GM21717 (cell line): Measurements from ENCODE around the gene PPIL6.

ENCODE experiments used
- ATAC-seq: cut with Tn5 transposase; IDR thresholded peaks from one replicate; pipeline ENCODE4 v1.9.1; 2021; ENCODE audit warnings: mild to moderate bottlenecking, moderate library complexity; ENCODE audit not compliant: unreplicated experiment

Gene PPIL6

DNA sequence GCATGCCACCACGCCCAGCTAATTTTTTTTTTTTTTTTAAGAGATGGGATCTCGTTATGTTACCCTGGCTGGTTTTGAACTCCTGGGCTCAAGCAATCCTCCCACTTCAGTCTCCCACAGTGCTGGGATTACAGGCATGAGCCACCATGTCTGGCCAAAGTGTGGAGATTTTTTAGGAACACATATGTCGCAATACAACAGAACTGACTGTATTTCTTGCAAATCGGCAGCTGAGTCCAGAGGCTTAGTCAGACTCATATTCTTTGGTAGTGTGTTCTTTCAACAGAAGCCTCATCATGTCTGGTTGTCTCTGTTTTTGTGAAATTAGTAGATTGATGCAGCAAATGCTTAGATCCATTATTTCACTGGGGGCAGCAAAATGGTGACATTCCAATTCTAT lies 34.2 kb downstream of the PPIL6 start:
- ATAC-seq = no peak

DNA sequence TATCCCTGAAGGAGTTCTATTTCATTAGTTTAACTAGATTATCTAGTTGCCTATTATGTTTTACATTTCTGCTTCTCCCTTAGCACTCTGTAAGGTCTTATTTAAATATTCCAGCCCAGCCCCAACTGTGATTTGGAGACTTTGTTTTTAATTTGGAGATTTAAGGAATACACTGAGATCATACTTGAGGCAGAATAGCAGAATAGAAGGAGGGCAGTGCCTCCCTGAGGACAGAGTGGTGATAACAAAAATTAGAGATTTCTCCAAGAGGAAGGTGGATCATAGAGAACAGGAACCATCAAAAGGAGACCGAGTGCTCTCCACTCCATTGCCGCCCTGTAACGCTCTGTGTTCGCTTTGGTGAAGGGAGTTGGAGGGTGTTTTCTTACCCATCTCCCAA lies 43.4 kb downstream of the PPIL6 start:
- no peak for ATAC-seq

DNA sequence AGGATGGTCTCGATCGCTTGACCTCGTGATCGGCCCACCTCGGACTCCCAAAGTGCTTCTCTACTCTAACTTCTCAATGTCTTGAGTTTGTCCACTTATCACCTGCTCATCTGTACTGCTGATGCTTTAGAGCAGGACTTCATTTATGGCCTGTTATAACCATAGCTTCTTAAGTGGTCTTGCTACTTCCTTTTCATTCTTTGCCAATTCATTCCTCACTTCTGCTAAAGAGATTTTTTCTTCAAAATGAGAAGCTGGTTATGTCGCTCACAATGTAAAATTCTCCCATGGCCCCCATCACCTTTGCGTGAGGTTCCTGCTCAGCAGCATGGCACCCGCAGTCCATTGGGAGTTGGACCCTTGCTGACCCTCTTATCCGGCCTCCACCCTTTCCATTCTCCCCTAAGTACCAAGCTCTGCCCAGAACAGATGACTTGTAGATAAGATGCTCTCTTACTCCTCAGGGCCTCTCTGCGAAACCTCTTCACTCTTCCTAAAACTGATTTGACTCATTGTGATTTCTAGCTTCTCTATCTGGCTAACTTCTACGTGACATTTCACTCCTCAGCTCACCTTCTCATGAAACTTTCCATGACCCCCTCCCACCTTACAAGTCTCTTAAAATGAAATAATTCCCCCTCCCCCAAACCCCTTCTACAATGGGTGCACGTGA lies 44.2 kb downstream of the PPIL6 start:
- no peak for ATAC-seq

DNA sequence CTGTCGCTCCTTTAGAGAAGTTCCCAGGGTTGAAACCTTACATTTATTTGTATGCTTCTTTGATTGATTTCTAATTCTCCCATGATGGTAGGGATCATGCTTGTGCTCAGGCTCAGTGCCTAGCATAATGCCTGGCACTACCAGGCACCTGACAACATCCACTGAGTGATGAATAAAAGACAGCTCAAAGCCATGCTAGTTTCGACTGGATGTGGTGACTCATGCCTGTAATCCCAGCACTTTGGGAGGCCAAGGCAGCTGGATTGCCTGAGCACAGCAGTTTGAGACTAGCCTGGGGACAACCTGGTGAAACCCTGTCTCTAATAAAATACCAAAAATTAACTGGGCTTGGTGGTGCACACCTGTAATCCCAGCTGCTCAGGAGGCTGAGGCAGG lies 46.5 kb downstream of the PPIL6 start:
- no peak for ATAC-seq

DNA sequence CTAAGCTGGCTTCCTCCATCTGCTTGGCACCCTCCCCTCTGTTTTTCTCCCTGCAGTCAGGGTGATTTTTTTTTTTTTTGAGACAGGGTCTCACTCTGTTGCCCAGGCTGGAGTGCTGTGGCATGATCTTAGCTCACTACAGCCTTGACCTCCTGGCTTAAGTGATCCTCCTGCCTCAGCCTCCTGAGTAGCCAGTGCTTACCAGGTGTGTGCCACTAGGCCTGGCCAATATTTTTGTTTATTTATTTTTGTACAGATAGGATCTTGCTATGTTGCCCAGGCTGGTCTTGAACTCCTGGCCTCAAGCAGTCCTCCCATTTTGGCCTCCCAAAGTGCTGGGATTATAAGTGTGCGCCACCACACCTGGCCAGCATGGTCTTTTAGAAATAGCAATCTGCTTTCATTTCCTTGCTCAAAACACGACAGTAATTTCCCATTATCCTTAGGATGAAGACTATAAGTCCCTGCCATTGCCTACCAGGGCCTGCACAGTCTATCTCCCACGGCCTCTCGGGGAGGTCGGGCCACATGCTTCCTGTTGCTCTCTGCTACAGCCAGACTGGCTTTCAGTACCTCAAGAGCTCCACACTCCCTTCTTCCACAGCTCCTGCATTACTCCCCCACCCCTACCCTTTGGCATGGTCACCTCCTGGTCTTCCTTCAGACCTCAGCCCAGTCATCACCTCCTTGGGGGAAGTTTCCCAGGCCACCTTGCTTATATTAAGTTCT lies 47.1 kb downstream of the PPIL6 start:
- ATAC-seq = no peak

DNA sequence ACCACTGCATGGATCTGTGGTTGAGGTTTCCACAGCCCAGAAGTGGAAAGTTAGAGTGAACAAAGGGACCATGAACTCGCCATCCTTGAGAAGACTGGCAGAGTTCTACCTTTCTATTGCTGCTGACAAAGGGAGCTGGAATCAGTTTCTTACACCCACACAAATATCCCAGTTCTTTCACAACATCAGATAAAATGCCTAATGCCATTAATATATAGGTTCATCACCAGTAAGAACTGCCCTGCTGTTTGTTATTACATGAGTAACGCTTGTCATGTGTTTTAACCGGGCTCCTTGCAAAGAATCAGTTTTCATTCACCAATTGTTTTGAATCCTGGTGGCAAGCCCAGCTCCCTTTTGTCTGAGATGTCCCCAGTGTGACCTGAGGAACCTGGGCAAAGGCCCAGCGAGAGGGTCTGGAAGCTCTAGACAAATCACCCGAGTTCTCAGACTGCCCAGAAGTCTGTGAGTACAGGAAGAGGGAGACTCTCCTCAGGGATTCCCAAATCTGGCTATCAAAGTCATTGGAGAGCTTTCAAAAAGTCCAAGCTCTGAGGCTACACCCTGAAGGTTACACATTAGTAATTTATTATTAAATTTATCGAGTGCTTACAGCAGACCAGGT lies 50.7 kb downstream of the PPIL6 start:
- ATAC-seq = no peak

DNA sequence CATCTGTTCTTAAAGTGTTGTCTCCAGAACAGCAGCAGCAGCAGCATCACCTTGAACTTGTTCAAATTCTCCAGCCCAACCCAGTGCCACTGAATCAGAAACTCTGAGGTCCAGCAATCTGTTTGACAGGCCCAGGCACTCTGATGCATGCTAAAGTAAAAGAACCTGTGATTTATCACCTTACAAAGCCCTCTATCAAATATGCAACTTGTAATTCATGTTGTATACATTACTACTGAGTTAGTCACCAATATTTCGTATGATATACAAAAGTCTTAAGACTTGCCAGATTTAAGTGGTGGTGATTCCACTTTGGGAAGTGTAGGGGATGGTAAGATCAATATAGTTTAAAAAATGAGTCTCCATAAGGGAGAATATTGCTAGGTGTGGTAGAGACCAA lies 52.2 kb downstream of the PPIL6 start:
- ATAC-seq = no peak

DNA sequence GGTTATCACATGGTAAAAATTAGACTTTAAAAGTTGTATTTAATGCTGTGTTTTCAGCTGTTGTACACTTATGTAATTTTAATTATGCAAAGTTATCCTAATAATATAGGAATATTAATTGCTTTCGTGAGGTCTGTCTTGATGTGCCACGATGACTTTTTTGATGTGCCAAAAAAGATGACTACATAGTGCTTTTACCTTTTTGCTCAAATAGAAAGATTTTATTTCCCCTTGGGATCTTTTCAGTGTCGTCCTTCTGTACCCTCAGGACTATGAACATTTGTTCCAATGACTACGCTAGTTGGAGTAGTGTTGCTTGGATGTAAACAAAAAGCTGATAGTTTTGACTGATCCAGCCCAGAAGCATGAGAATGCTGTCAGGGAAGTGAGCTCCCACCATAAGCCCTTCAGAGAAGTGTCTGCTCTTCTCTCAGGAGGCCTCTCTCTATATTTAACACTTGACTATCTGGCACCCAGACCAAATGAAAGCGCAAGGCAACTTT lies 56.9 kb downstream of the PPIL6 start:
- ATAC-seq = no peak

DNA sequence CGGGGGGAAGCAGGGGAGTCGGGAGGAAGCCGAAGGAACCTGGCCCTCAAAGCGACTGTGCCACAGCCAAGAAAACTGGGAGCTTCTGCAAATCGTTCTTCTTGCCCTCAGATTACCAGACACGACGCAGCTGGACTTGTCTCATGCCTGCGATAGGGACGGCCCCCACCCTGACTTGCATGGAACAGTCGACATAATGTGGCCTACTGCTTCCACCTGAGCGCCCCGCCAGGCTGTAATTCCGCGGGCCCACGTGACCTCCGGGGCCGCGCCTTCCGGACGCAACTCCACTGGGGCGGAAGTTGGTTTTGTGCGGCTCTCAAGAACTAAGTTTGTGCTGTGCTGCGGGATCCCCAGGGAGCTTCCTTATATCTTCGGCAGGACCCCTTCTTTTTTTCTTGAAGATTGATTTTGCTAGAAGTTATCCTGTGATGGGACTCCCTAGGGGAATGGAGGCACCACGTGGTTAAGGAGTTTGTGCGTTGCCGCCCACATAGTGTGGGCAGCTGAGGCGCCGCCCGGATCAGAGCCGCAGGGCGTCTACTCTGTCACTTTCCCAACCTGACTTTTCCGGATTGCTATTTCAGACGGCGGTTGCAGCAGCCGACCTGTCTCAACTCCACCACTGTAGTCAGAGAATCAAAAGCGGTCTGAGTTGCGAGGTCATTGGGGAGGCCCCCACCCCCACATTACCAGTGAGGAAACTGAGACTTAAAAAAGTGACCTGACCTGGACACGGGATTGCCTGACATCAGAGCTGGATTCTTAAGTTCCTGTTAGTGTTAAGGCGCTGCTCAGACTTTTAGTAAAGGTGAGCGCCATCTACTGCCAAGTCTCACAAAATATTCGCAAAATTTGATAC lies 57.6 kb downstream of the PPIL6 start:
- peak; percentile 71 for ATAC-seq

DNA sequence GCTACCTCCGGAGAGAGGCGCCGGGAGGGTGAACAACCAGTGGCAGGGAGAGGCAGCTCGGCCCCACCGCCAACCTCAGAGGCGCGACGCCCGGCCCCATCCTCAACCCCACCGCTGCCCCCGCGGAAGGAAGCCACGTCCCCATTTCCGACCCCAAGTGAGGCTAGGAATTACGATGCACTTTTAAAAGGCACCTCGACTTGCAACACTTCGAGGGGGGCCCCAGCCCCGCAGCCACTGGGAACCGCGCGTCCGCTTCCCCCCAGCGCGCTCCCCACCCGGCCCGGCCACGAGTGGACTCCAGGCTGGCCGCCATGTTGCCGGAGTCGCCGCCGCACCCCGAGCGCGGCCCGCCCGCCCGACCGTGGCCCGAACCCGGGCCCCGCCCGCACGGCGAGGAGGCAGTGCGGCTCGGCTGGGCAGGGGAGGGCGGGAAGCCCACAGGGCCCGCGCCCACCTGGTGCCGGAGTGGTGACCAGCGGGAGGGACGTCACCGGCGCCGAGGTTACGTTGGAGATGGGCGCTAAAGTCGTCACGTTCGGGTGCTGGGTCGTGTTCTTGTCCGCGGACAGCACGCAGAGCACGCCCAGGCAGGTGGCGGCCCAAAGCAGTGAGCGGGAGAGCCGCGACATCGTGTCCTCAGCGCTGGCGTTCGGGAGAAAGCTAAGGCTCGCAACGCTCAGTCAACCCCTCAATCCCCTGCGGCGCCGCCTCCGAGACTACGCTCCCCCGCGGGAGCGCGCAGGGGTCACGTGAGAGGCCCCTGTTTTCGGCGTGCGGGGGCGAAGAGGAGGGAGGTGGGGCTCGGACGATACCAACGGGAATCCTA lies 58.5 kb downstream of the PPIL6 start, which contains the start of gene CD164:
Gene CD164, minus strand, starts transcription at position 721 of the 829 bp plus-strand sequence. Its CDS starts 89 bp downstream, at position 632.
- ATAC-seq = peak; percentile 52

DNA sequence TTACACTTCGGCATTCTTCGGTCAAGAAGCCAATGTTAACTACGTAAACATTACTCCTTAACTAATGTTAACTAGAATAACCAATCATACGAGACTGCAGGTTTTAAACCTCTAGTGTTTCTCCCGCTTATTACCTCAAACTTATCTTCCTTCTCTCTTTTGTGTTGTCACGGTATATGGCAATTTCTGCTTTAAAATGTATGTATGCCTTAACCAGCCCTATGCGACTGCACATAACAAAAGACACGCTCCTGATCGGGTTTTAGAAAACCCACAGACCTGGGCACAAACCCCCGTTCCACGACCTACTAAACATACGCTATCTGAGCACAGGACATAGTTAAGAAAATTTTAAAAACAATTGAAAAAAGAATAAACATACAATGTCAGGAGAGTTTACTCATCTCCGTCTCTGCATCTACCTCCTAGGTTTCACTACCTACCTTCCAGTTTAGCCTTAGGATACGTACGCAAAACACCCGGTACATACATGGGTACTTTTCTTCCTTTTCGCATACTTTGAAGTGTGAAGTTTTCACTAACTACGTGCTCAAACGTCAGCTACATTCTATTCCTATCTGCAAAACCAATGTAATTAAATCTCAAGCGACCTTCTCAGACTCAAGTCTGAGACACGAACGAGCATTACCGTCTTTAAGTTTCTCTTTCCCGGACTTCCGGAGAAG lies 59.2 kb downstream of the PPIL6 start:
- ATAC-seq = no peak

DNA sequence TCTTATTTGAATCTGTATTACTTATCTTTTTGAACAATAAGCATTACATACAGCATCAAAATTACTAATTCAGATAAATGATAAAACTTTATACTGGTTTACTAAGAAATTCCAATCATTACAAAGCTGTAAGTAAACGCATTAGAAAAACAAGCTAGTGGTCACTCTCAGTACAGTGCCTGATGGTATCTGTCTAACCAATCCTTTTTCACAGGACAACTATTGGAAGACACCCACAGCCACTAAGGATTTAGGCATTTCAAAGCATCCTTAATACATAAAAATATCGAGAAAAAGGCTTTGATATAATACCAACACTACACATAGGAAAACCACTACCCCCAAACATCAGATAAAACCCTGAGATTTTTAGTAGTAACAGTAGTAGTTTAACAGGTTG lies 60.7 kb downstream of the PPIL6 start:
- ATAC-seq = no peak

DNA sequence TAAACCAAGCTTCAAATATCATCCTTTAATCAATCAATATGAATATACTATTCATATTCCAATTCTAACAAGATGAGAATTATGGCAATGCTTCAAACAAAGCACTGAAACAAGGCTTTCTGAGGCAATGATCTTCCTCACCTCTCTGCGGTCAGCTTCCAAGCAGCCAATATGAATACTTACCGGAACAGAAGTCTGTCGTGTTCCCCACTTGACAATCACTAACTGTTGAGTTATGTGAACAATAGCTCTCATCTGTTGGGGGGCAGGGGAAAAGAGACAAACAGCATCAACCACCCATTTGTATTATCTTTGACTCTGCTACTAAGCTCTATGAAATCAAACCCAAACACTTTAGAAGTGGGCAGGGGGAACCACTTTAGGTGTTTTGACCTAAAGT lies 62.7 kb downstream of the PPIL6 start:
- ATAC-seq = no peak

DNA sequence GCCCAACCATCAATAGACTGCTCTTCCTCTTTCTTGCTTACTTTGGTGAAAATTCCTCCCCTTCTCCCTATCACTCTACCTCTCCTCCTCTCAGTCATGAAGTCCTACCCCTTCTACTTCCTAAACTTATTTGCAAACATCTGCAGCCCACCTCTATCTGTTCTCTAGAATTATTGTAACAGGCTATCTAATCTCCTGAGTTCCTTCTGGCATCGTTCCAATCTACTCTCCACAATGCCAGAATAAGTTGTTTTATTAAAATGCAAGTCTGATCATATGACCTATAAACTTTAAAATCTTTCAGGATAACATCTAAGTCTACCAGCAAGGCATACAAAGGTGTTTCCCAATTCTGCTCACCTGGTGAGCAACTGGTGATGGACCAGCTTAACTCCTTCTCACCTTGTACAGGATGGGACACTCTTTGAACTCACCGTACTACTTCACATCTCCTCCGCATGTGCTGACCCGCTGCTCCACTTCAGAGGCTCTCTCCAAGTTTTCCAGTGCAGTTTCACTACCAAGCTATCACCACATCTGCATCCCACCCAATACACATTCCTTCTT lies 66.0 kb downstream of the PPIL6 start:
- no peak for ATAC-seq

DNA sequence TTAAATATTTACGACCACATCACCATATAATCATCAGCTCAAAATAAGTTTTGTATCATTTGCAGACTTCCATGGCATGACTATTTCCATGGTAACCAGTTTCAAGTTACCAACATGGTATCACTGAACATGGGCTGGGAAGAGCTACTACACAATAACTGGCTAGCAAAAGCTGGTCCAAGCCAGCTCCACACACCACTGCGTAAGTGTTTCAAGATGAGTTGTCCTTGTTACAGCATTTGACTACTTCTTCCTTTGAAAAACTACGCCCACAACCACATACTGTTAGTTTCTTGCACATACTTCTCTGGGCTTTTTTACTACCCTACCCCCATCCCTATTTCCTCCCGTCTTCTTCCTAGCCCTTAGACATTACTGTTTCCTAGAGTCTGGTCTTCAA lies 66.7 kb downstream of the PPIL6 start:
- peak; percentile 93 for ATAC-seq

DNA sequence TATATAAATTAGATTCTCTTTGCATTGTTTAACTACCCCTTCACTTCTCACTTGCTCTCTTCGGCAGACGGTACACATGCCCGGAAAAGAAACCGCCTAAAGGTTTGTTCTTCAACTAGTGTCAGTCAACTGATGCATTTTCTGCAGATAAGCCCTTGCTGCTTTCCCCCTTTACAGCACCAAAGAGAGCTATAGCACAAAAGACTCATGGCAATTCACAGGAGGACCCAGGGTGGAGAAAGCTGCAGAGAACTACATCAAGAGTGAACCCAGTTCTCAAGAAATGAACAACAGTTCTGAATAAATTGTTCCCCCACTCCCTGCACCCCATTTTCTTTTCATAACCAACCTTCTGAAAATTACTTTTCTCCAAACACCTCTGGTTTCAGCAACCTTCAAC lies 67.1 kb downstream of the PPIL6 start:
- peak; percentile 6 for ATAC-seq

DNA sequence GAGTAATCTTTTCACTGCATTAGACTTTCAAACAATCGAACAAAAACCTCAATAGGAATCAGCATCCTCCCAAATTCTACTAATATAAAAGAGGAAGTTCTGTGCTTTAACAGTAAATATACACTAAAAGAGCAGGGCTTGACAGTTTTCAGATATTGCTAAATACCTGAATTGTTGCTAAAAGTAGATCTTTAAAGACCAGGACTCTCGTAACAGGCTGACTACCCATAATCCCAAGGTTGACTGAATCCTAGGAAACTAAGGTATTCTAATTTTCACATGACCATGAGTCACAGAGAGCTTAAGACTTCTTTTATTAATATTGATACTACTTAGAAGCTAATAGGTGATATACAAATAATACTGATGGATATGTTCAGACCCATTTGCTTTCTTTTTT lies 68.3 kb downstream of the PPIL6 start:
- no peak for ATAC-seq

DNA sequence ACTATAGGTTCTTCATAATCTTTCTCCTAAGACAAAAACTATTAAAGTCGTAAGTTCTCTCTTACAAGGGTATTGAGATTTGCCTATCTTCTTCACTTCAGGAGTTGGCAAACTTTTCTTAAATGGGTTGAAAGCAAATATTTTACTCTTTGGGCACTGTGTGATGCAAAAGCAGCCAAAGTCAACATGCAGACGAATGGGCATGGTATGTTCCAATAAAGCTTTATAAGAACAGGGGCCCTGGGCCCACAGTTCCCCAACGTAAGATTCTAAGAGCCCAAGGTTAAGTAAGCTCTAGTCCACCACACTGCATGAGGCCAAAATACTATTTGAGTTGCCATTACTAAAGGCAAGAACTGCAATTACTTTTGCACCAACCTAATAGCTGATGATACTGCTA lies 69.6 kb downstream of the PPIL6 start:
- ATAC-seq = no peak

DNA sequence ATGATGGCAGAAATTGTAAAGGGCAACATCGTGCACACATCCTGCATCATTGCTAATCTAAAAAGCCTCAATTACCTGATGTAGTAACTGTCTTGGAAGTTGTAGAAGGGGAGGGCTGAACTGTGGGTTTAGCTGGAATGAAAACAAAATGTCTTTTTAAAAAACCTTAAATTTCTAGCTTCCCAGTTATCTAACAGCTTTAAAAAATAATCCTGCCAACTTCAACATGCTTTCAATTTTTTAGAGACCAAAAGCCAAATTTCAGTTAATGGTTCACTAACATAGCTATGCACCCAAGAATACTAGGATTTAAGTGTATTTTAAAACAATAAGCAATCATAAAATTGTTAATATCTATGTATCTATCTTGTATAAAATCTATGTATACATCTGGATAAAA lies 70.1 kb downstream of the PPIL6 start:
- ATAC-seq = no peak
